ENCODE data around the gene RECQL5. TPM values are rescaled to one million over a fixed set of nuclear protein-coding genes. Genes with fewer than 3 reads are reported as not detected.
"Not testable (repeated sequence)": the region's sequence is repeated elsewhere in the genome, so short reads cannot be mapped to it uniquely, and the experiment has no call there.

The RECQL5 gene
- polyA plus RNA-seq, 2 of the 4 experiments (the other 2 are of a cell fraction): 22.7 to 39.9 TPM

GRCh38 chr17:75639327-75639726 lies 27.6 kb downstream of the RECQL5 start:
- Histone ChIP-seq H3K4me3 (no peak overlapping the region), H3K4me1 (peaks cover under 1% of the 10 kb centered on the region; the same call in 2 of the 3 replicates), H3K27ac (no peak overlapping the region; a peak in 1 of 6 replicates), H3K4me2 (no peak overlapping the region), H3K9me3 (no peaks in the 10 kb centered on the region)
- ChIA-PET POLR2A (no interaction called here), CTCF (interaction anchor here (0.6 to 51.3 kb wide), 5 partner anchors 6 to 106 kb away, joined by 3 to 2254 read pairs (median 1931); partner anchors contain the start of genes GALK1, MYO15B, RECQL5 and SAP30BP)
- ATAC-seq (no peak), FAIRE-seq (no peak), DNase-seq (ENCODE audit: low read depth in 1 of 2, low spot score in 1 of 2) (no peak)
- TF ChIP-seq NPAS2 (CRISPR knock-in tag; IDR thresholded peaks at IDR 0.05; ENCODE audit: borderline replicate concordance): no peak
- TF ChIP-seq CBX2 (IDR thresholded peaks at IDR 0.05; ENCODE audit: borderline replicate concordance, low read depth): no peak
- no peak for TF ChIP-seq NR3C1 (IDR thresholded peaks at IDR 0.05)
- TF ChIP-seq TFCP2L1 (CRISPR knock-in tag; IDR thresholded peaks at IDR 0.05): no peak
- TF ChIP-seq JUN (IDR thresholded peaks at IDR 0.05): no peak
- TF ChIP-seq RNF2 (IDR thresholded peaks at IDR 0.05; ENCODE audit: borderline replicate concordance, low read depth): no peak
- no peak for TF ChIP-seq CBX8 (IDR thresholded peaks at IDR 0.05)
- no peak for TF ChIP-seq ESRRA (IDR thresholded peaks at IDR 0.05; ENCODE audit: borderline replicate concordance, low read length)
- no peak for TF ChIP-seq CHD4 (IDR thresholded peaks at IDR 0.05; ENCODE audit: borderline replicate concordance)
- WGBS (ENCODE audit: missing lambda C conversion rate): 97% methylated on average over 3 of the region's 3 CpGs

GRCh38 chr17:75638893-75639292 lies 28.1 kb downstream of the RECQL5 start:
- Histone ChIP-seq H3K4me3 (no peak overlapping the region), H3K27ac (no peak overlapping the region), H3K4me1 (peaks cover 5% of the 10 kb centered on the region), H3K4me2 (no peak overlapping the region), H3K9me3 (no peaks in the 10 kb centered on the region)
- FAIRE-seq (no peak), DNase-seq (ENCODE audit: low read depth in 1 of 2, low spot score in 1 of 2) (no peak), ATAC-seq (no peak)
- 95% methylated on average over 13 of the region's 13 CpGs for WGBS (ENCODE audit: missing lambda C conversion rate)
- POLR2A ChIA-PET: interaction anchor here (1.7 kb wide), 1 partner anchor 141 kb away, joined by 5 read pairs; no protein-coding TSS in a partner anchor
- TF ChIP-seq RFX5 (IDR thresholded peaks at IDR 0.05) (no peak), HDAC2 (IDR thresholded peaks at IDR 0.05) (no peak), BHLHE40 (IDR thresholded peaks at IDR 0.05; ENCODE audit: low read depth, low read length) (no peak), FOXS1 (CRISPR knock-in tag; IDR thresholded peaks at IDR 0.05) (no peak), NR3C1 (IDR thresholded peaks at IDR 0.05) (no peak), SREBF2 (IDR thresholded peaks at IDR 0.05) (no peak), HOXB13 (CRISPR knock-in tag; IDR thresholded peaks at IDR 0.05; ENCODE audit: low read depth) (no peak), MYC (IDR thresholded peaks at IDR 0.05; ENCODE audit: borderline replicate concordance, low read length) (no peak), EP300 (IDR thresholded peaks at IDR 0.05) (no peak), ZFP36 (IDR thresholded peaks at IDR 0.05; ENCODE audit: borderline replicate concordance, partially characterized antibody) (no peak), RARB (CRISPR knock-in tag; IDR thresholded peaks at IDR 0.05) (no peak), CTCF (IDR thresholded peaks at IDR 0.05) (no peak), HOXB5 (CRISPR knock-in tag; IDR thresholded peaks at IDR 0.05) (no peak), CHD4 (IDR thresholded peaks at IDR 0.05; ENCODE audit: borderline replicate concordance) (no peak), CBX8 (IDR thresholded peaks at IDR 0.05) (no peak), USF2 (IDR thresholded peaks at IDR 0.05) (no peak), EHF (CRISPR knock-in tag; IDR thresholded peaks at IDR 0.05) (no peak), CHD2 (IDR thresholded peaks at IDR 0.05; ENCODE audit: low read length, partially characterized antibody) (no peak), RNF2 (IDR thresholded peaks at IDR 0.05; ENCODE audit: borderline replicate concordance, low read depth) (no peak), JUNB (IDR thresholded peaks at IDR 0.05) (no peak)
- CTCF ChIA-PET: interaction anchor here (0.9 to 51.3 kb wide), 6 partner anchors 6 to 140 kb away, joined by 3 to 2254 read pairs (median 1428); partner anchors contain the start of genes GALK1, MYO15B, RECQL5 and SAP30BP

- 93% methylated on average over 12 of the region's 12 CpGs for WGBS (ENCODE audit: missing lambda C conversion rate)
- H3K4me1 ChIP-seq: peaks cover 14% of the 10 kb centered on the region
- H3K4me2 ChIP-seq; H3K9me3 ChIP-seq; ATAC-seq; FAIRE-seq; H3K27ac ChIP-seq; H3K4me3 ChIP-seq; DNase-seq (ENCODE audit: low read depth in 1 of 2, low spot score in 1 of 2): not testable (repeated sequence)
- CTCF ChIA-PET: interaction anchor here (0.9 to 51.3 kb wide), 7 partner anchors 5 to 141 kb away, joined by 3 to 2254 read pairs (median 926); partner anchors contain the start of genes GALK1, MYO15B, RECQL5 and SAP30BP
- POLR2A ChIA-PET: interaction anchor here (1.7 kb wide), 1 partner anchor 142 kb away, joined by 5 read pairs; no protein-coding TSS in a partner anchor
Measured at GRCh38 chr17:75638039-75638438, 28.9 kb downstream of the RECQL5 start.

Measured in A549 (cell line).